SIG-M5 treated with dmso at 0.1 percent for 504 hours (cell line): ENCODE measurements around the gene ACOT12.
A peak's percentile ranks its signal among the peaks of the same experiment; 100 is the strongest.
"Not testable (repeated sequence)": the region's sequence is repeated elsewhere in the genome, so short reads cannot be mapped to it uniquely, and the experiment has no call there.

Experiments used
- DNase-seq: peaks from one replicate; lab custom pipeline; 2025; ENCODE audit not compliant: unreplicated experiment; lab: John Stamatoyannopoulos, UW

Gene ACOT12

GRCh38 chr5:81345411-81346003, 48.4 kb downstream of the ACOT12 start:
- no peak for DNase-seq

GRCh38 chr5:81344736-81345135, 49.2 kb downstream of the ACOT12 start:
- DNase-seq = no peak

DNA sequence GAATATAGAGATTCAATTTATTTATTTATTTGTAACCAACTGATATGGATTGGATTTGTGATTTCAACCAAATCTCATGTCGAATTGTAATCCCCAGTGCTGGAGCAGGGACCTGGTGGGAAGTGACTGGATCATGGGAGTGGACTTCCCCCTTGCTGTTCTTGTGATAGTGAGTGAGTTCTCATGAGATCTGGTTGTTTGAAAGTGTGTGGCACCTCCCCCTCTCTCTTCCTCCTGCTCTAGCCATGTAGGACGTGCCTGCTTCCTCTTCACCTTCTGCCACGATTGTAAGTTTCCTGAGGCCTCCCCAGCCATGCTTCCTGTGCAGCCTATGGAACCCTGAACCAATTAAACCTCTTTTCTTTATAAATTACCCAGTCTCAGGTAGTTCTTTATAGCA, 55.7 kb downstream of the ACOT12 start:
- DNase-seq = not testable (repeated sequence)

GRCh38 chr5:81337803-81338202, 56.1 kb downstream of the ACOT12 start:
- DNase-seq = no peak

- DNase-seq = no peak
Measured at GRCh38 chr5:81336556-81336955, 57.4 kb downstream of the ACOT12 start.

DNA sequence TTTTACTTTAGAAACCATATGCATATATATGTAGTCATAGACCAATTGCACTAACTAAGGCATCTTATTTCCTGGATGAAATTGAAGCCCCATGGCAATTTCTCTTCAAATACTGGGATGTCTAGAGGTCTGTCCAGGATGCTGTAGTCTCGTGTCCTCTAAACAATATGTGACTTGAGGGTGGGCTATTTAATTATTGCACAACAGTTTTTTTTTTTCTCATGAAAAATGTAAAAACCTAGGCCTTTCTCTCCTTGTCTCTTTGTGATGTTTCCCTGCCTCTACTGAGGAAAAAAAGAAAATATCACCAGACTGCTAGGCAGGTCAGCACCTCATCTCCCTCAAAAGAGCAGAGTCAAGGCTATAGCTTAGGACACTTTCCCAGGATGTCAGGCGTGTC, 58.0 kb downstream of the ACOT12 start:
- DNase-seq = no peak

GRCh38 chr5:81334304-81335061, 59.5 kb downstream of the ACOT12 start:
- DNase-seq = no peak

DNA sequence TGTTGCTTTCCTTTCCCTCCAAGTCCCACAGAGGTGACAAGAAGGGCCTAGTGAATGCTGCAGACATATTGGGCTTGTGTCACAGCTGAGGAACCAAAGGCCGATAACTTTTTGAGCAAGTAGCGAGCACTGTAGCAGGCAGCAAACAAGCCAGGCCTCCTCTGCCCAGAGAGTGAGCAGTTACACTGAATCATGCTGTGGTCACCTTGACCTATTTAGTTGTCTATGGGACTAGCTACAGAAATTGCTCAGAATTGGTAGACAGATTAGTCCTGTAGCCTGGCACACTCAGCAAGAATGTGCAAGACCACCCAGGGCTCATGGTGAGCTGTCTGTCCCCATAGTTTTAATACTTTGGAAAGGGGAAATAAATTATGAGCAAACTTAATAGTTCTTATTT, 67.4 kb downstream of the ACOT12 start:
- DNase-seq = no peak

GRCh38 chr5:81317536-81317935, 76.4 kb downstream of the ACOT12 start:
- DNase-seq = no peak

- DNase-seq = no peak
Measured at GRCh38 chr5:81316571-81316970, 77.4 kb downstream of the ACOT12 start.

GRCh38 chr5:81315830-81316229, 78.1 kb downstream of the ACOT12 start:
- no peak for DNase-seq

DNA sequence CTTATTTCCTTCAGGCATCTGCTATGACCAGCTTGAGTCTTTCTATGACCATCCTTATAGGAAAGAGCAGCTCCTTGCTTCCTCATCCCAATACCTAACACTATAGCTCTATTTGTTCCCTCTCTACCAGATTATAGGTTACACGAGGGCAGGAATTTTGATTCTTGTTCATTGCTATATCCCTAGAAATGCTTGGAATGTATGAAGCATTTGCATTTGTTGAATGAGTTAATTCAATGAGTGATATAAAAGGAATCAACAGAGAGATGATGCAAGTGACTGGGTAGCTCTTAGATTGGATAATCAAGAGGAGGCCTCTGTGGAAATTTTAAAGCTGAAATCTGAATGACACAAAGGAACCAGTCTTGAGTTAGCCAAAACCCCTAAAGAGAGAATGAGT, 78.6 kb downstream of the ACOT12 start:
- no peak for DNase-seq

GRCh38 chr5:81314581-81314980, 79.4 kb downstream of the ACOT12 start:
- no peak for DNase-seq

- no peak for DNase-seq
Measured at GRCh38 chr5:81313686-81314085, 80.2 kb downstream of the ACOT12 start.

- DNase-seq = no peak
Measured at GRCh38 chr5:81313278-81313677, 80.7 kb downstream of the ACOT12 start.

- no peak for DNase-seq
Measured at GRCh38 chr5:81310402-81311063, 83.4 kb downstream of the ACOT12 start.

DNA sequence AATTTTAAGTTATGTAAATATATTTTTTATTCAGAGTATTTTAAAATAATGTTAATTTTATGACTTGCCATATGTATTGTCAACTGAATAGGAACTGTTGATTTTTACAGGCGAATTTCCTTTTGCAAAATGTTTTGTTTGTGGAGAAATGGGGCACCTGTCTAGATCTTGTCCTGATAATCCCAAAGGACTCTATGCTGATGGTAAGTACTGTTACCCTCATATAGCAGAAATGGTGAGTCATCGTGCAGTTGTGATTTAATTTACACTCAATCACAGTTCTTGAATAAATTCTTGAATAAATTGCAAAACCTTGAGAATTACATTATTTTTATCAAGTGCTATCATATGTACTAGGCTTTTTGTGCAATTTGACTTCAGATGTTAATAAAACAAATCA, 85.1 kb downstream of the ACOT12 start:
- DNase-seq = no peak

GRCh38 chr5:81305785-81306184, 88.1 kb downstream of the ACOT12 start:
- DNase-seq = peak; percentile 10

- DNase-seq = no peak
Measured at GRCh38 chr5:81303563-81303962, 90.4 kb downstream of the ACOT12 start.

GRCh38 chr5:81302596-81302995, 91.3 kb downstream of the ACOT12 start:
- no peak for DNase-seq

GRCh38 chr5:81301271-81302015, 92.5 kb downstream of the ACOT12 start, which contains the start of gene ZCCHC9:
ZCCHC9 (plus strand) TSS chr5:81301587; CDS start chr5:81304758, 3,171 bp downstream.
- peak; percentile 97 for DNase-seq

DNA sequence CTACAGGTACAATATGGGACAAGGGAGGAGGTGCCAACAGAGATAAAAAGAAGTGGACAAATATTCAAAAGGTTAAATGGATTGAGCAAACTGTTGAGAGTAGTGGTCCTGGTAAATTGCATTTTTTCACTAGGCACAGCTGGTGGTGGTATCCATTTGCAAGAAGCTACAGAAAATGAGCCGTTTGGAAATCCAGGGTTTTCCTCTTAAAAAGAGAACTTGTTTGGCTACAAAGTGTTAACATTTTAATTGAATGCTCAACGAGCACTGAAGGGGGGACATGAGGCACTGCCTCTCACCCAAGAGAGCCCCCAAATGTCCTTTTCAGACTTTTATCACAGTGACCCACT, 93.0 kb downstream of the ACOT12 start:
- no peak for DNase-seq
